H1 (cell line): ENCODE measurements around the gene DBF4.
A peak's percentile ranks its signal among the peaks of the same experiment; 100 is the strongest.

Experiments
- CHD2 ChIP-seq: IDR thresholded peaks from 2 replicates; pipeline ENCODE4 v1.6.1; 2012; ENCODE audit warnings: low read length, improper control_type of control experiment
- CREB1 ChIP-seq: IDR thresholded peaks from 2 replicates; pipeline ENCODE4 v1.6.1; 2012; ENCODE audit warnings: inconsistent platforms
- HDAC2 ChIP-seq, 2 experiments: fragments of 300-600 bp in 1 of 2; sonication (generic) in 1 of 2; IDR thresholded peaks; 2 replicates each; pipeline ENCODE4 v1.6.1; 2011 to 2012; ENCODE audit warnings: low read depth in 2 of 2, low read length in 2 of 2, mild to moderate bottlenecking in 2 of 2, moderate library complexity in 2 of 2, borderline replicate concordance in 1 of 2, inconsistent platforms in 1 of 2
- POLR2A ChIP-seq, 2 experiments: IDR thresholded peaks; 1 replicate in 1 of 2; 2 replicates in 1 of 2; pipeline ENCODE4 v1.6.1; 2011; ENCODE audit warnings: low read depth in 2 of 2, low read length in 2 of 2, mild to moderate bottlenecking in 2 of 2; ENCODE audit errors: control extremely low read depth in 1 of 2
- RAD21 ChIP-seq, 2 experiments: IDR thresholded peaks in 1 of 2; conservative IDR thresholded peaks in 1 of 2; 2 replicates each; pipeline ENCODE4 v1.6.1; 2011; ENCODE audit warnings: low read depth in 2 of 2, low read length in 2 of 2, improper control_type of control experiment in 1 of 2, inconsistent platforms in 1 of 2, mild to moderate bottlenecking in 1 of 2, moderate library complexity in 1 of 2
- RXRA ChIP-seq: IDR thresholded peaks from 2 replicates; pipeline ENCODE4 v1.6.1; 2011; ENCODE audit warnings: low read depth, mild to moderate bottlenecking, low read length, moderate library complexity; ENCODE audit not compliant: insufficient read depth
- SP1 ChIP-seq: IDR thresholded peaks from 2 replicates; pipeline ENCODE4 v1.6.1; 2011; ENCODE audit warnings: low read depth, low read length
- SUZ12 ChIP-seq: fragments of 200-600 bp; sonication (generic); IDR thresholded peaks from 2 replicates; pipeline ENCODE4 v1.6.1; 2012; ENCODE audit warnings: mild to moderate bottlenecking, inconsistent platforms, low read length, moderate library complexity, mixed read lengths
- TAF1 ChIP-seq: IDR thresholded peaks from 2 replicates; pipeline ENCODE4 v1.6.1; 2011; ENCODE audit warnings: mild to moderate bottlenecking, low read depth, low read length
- ZNF274 ChIP-seq: IDR thresholded peaks from 2 replicates; pipeline ENCODE4 v1.7.0; 2012; ENCODE audit warnings: low read length, borderline replicate concordance; ENCODE audit errors: extremely low read depth
- TF ChIP-seq, protein P1 (sequence below), 3 experiments: IDR thresholded peaks; 1 replicate in 2 of 3; 2 replicates in 1 of 3; pipeline versions ENCODE4 v1.5.1 to v1.6.1; 2011; ENCODE audit warnings: low read length in 3 of 3, mild to moderate bottlenecking in 3 of 3, inconsistent platforms in 2 of 3, low read depth in 1 of 3, moderate library complexity in 1 of 3; ENCODE audit not compliant: insufficient read depth in 1 of 3; ENCODE audit errors: control extremely low read depth in 1 of 3

DNA sequence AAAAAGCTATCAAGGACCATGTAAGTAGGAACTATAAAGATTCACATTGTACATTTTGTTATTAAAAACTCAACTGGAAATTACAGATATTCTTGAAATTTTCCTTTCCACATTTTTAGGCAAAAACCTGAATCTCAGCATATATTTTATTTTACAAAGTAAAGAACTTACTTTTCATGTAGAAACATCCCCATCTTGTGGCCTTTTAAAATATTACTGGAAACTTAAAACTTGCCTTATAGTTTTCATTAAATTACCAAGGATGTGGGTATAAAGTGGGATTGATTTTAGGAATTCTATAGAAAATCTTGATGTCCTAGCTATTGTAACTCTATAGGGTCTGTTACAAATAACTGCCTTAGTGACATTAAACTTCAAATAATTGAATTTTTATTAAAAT, 10.6 kb downstream of the DBF4 start:
- no peak for TF ChIP-seq SP1
- TF ChIP-seq RXRA: no peak
- no peak for TF ChIP-seq HDAC2 (IDR thresholded peaks at IDR 0.05; ENCODE audit: borderline replicate concordance in 1 of 2, low read depth in 2 of 2, low read length in 2 of 2)
- TF ChIP-seq RAD21 (IDR thresholded peaks at IDR 0.05 in 1 of 2, conservative IDR thresholded peaks at IDR 0.05 in 1 of 2; ENCODE audit: low read depth in 2 of 2, low read length in 2 of 2): peak in 1 of 2 experiments; percentile 37; a peak in 2 of 4 replicates
- no peak for TF ChIP-seq CREB1
- no peak for TF ChIP-seq POLR2A (IDR thresholded peaks at IDR 0.05; ENCODE audit: control extremely low read depth in 1 of 2, low read depth in 2 of 2, low read length in 2 of 2)
- no peak for TF ChIP-seq SUZ12
- TF ChIP-seq, protein P1, sequence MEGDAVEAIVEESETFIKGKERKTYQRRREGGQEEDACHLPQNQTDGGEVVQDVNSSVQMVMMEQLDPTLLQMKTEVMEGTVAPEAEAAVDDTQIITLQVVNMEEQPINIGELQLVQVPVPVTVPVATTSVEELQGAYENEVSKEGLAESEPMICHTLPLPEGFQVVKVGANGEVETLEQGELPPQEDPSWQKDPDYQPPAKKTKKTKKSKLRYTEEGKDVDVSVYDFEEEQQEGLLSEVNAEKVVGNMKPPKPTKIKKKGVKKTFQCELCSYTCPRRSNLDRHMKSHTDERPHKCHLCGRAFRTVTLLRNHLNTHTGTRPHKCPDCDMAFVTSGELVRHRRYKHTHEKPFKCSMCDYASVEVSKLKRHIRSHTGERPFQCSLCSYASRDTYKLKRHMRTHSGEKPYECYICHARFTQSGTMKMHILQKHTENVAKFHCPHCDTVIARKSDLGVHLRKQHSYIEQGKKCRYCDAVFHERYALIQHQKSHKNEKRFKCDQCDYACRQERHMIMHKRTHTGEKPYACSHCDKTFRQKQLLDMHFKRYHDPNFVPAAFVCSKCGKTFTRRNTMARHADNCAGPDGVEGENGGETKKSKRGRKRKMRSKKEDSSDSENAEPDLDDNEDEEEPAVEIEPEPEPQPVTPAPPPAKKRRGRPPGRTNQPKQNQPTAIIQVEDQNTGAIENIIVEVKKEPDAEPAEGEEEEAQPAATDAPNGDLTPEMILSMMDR (IDR thresholded peaks at IDR 0.05; ENCODE audit: control extremely low read depth in 1 of 3, insufficient read depth in 1 of 3, low read depth in 1 of 3, low read length in 3 of 3): no peak; a peak in 1 of 4 replicates
- no peak for TF ChIP-seq ZNF274
- no peak for TF ChIP-seq CHD2
- no peak for TF ChIP-seq TAF1
